ENCODE results near the gene CLDN16. TPM values are rescaled to one million over a fixed set of nuclear protein-coding genes. Genes with fewer than 3 reads are reported as not detected.

CLDN16 gene
- total RNA-seq, 4 donors from 2014 or later, result 0.27 to 3.3 (median 0.47) TPM

- Histone ChIP-seq H3K9me3 (no peaks in the 10 kb centered on the region), H3K27ac (no peak overlapping the region), H3K4me1 (no peaks in the 10 kb centered on the region), H3K27me3 (no peaks in the 10 kb centered on the region), H3K36me3 (no peaks in the 10 kb centered on the region), H3K4me3 (replicated peaks in 1 of 3) (no peak overlapping the region)
- intact Hi-C loops (cut with DNase I), result no loop called here
- TF ChIP-seq CTCF (IDR thresholded peaks at IDR 0.05) (no peak), POLR2A (IDR thresholded peaks at IDR 0.05) (no peak)
- DNase-seq, result no peak
- 47 to 50% methylated on average over 2 of the region's 2 CpGs for WGBS, 2 donors
Observed at GRCh38 chr3:190366133-190366532, 21.8 kb upstream of the CLDN16 start.

GRCh38 chr3:190368881-190369280 lies 19.1 kb upstream of the CLDN16 start:
- no peaks in the 10 kb centered on the region for H3K4me1 ChIP-seq
- intact Hi-C loops (cut with DNase I), result no loop called here
- no peaks in the 10 kb centered on the region for H3K27me3 ChIP-seq
- no peak overlapping the region for H3K27ac ChIP-seq
- no peaks in the 10 kb centered on the region for H3K9me3 ChIP-seq
- no peaks in the 10 kb centered on the region for H3K36me3 ChIP-seq
- no peak overlapping the region for H3K4me3 ChIP-seq (replicated peaks in 1 of 3)
- DNase-seq, result no peak
- TF ChIP-seq POLR2A (IDR thresholded peaks at IDR 0.05), result no peak
- TF ChIP-seq CTCF (IDR thresholded peaks at IDR 0.05), result no peak

GRCh38 chr3:190369668-190370295 lies 18.2 kb upstream of the CLDN16 start:
- Histone ChIP-seq H3K27me3 (no peaks in the 10 kb centered on the region), H3K36me3 (no peaks in the 10 kb centered on the region), H3K9me3 (no peaks in the 10 kb centered on the region), H3K4me3 (replicated peaks in 1 of 3) (no peak overlapping the region), H3K4me1 (peaks cover 4 to 6% of the 10 kb centered on the region in 2 donors), H3K27ac (no peak overlapping the region)
- no peak for DNase-seq
- intact Hi-C loops (cut with DNase I), result no loop called here
- WGBS, 2 donors, result 75 to 77% methylated on average over 5 of the region's 5 CpGs
- TF ChIP-seq POLR2A (IDR thresholded peaks at IDR 0.05) (no peak), CTCF (IDR thresholded peaks at IDR 0.05) (no peak)

GRCh38 chr3:190370369-190370768 lies 17.6 kb upstream of the CLDN16 start:
- intact Hi-C loops (cut with DNase I), result no loop called here
- H3K27ac ChIP-seq, result no peak overlapping the region
- WGBS, 2 donors, result 88 to 97% methylated on average over 2 of the region's 2 CpGs

More at GRCh38 chr3:190370369-190370768, 17.6 kb upstream of the CLDN16 start:
- H3K36me3 ChIP-seq, result no peaks in the 10 kb centered on the region
- no peaks in the 10 kb centered on the region for H3K27me3 ChIP-seq
- no peak for TF ChIP-seq POLR2A (IDR thresholded peaks at IDR 0.05)
- no peak for TF ChIP-seq CTCF (IDR thresholded peaks at IDR 0.05)
- DNase-seq, result no peak
- no peaks in the 10 kb centered on the region for H3K9me3 ChIP-seq
- peaks cover 4 to 6% of the 10 kb centered on the region in 2 donors for H3K4me1 ChIP-seq
- no peak overlapping the region for H3K4me3 ChIP-seq (replicated peaks in 1 of 3)
